ENCODE data around the gene LIPA. TPM values are rescaled to one million over a fixed set of nuclear protein-coding genes. Genes with fewer than 3 reads are reported as not detected.
A peak's percentile ranks its signal among the peaks of the same experiment; 100 is the strongest.
"Not testable (repeated sequence)": the region's sequence is repeated elsewhere in the genome, so short reads cannot be mapped to it uniquely, and the experiment has no call there.

The LIPA gene
- total and polyA plus RNA-seq, 9 donors = 26.6 to 191 (median 36.1) TPM

- Histone ChIP-seq H3K27ac (no peak overlapping the region), H3K36me3 (no peaks in the 10 kb centered on the region), H3K9me3 (no peaks in the 10 kb centered on the region), H3K4me1 (ENCODE audit: insufficient read depth) (no peaks in the 10 kb centered on the region), H3K4me3 (no peak overlapping the region), H3K27me3 (no peaks in the 10 kb centered on the region)
- DNase-seq = no peak
- no peak for TF ChIP-seq CTCF (IDR thresholded peaks at IDR 0.05)
- intact Hi-C loops (cut with DNase I) = no loop called here
Observed at GRCh38 chr10:89173075-89173474, 78.5 kb downstream of the LIPA start.

GRCh38 chr10:89171996-89172395 is 79.6 kb downstream of the LIPA start:
- H3K4me1 ChIP-seq (ENCODE audit: insufficient read depth) = no peaks in the 10 kb centered on the region
- intact Hi-C loops (cut with DNase I) = no loop called here
- no peak overlapping the region for H3K27ac ChIP-seq
- no peaks in the 10 kb centered on the region for H3K27me3 ChIP-seq
- TF ChIP-seq EP300 (IDR thresholded peaks at IDR 0.05) = no peak
- no peaks in the 10 kb centered on the region for H3K9me3 ChIP-seq
- no peaks in the 10 kb centered on the region for H3K36me3 ChIP-seq
- no peak overlapping the region for H3K4me3 ChIP-seq
- WGBS, 3 donors = 89 to 91% (median 91%) methylated on average over 4 of the region's 4 CpGs
- DNase-seq = no peak

GRCh38 chr10:89171263-89171872 is 80.2 kb downstream of the LIPA start:
- WGBS, 3 donors = 89 to 98% (median 95%) methylated on average over 2 of the region's 2 CpGs
- Histone ChIP-seq H3K4me1 (ENCODE audit: insufficient read depth) (no peaks in the 10 kb centered on the region), H3K27ac (no peak overlapping the region), H3K36me3 (no peaks in the 10 kb centered on the region), H3K4me3 (no peak overlapping the region), H3K9me3 (no peaks in the 10 kb centered on the region), H3K27me3 (no peaks in the 10 kb centered on the region)
- DNase-seq = no peak
- intact Hi-C loops (cut with DNase I) = no loop called here
- TF ChIP-seq POLR2A (IDR thresholded peaks at IDR 0.05) = no peak
- no peak for TF ChIP-seq EP300 (IDR thresholded peaks at IDR 0.05)
- no peak for TF ChIP-seq CTCF (IDR thresholded peaks at IDR 0.05)

- peak in 1 of 5 donors; percentile 16 for DNase-seq
- 54 to 62% (median 54%) methylated on average over 9 of the region's 9 CpGs for WGBS, 3 donors
- H3K27ac ChIP-seq; H3K9me3 ChIP-seq; H3K4me3 ChIP-seq; H3K36me3 ChIP-seq; H3K27me3 ChIP-seq; intact Hi-C loops (cut with DNase I); H3K4me1 ChIP-seq (ENCODE audit: insufficient read depth): not testable (repeated sequence)
Observed at GRCh38 chr10:89168354-89168900, 83.1 kb downstream of the LIPA start.

- DNase-seq = no peak
- TF ChIP-seq CTCF (IDR thresholded peaks at IDR 0.05) (no peak), EP300 (IDR thresholded peaks at IDR 0.05) (no peak), POLR2A (IDR thresholded peaks at IDR 0.05) (no peak)
- H3K27me3 ChIP-seq = no peaks in the 10 kb centered on the region
- H3K36me3 ChIP-seq = no peaks in the 10 kb centered on the region
- no peaks in the 10 kb centered on the region for H3K4me1 ChIP-seq (ENCODE audit: insufficient read depth)
- no peak overlapping the region for H3K27ac ChIP-seq
- no peak overlapping the region for H3K4me3 ChIP-seq
- intact Hi-C loops (cut with DNase I) = no loop called here
- H3K9me3 ChIP-seq = no peaks in the 10 kb centered on the region
Observed at GRCh38 chr10:89167915-89168314, 83.7 kb downstream of the LIPA start.
